Transverse colon (tissue), 4 donors: ENCODE measurements around the gene JAM3.

ENCODE experiments used
- EP300 ChIP-seq: sonication (generic); formaldehyde crosslinking; IDR thresholded peaks from one replicate; pipeline ENCODE4 v1.6.1; 2017; ENCODE audit warnings: antibody characterized with exemption, low read depth
- POLR2A ChIP-seq: fragments of 450-650 bp; IDR thresholded peaks from one replicate; pipeline ENCODE4 v1.6.1; 2016; ENCODE audit warnings: antibody characterized with exemption, mild to moderate bottlenecking, moderate library complexity
- POLR2AphosphoS5 ChIP-seq, 3 donors: sonication (generic); formaldehyde crosslinking; IDR thresholded peaks; one replicate each; pipeline ENCODE4 v1.6.1; 2016; ENCODE audit warnings: antibody characterized with exemption in 3 of 3
- TF ChIP-seq, protein P1 (sequence below), 5 experiments: fragments of 200-600 bp in 3 of 5; fragments of 450-650 bp in 2 of 5; sonication (generic) in 3 of 5; IDR thresholded peaks; 1 replicate in 2 of 5; 2 replicates in 3 of 5; pipeline ENCODE4 v1.5.1; 2016 to 2017; ENCODE audit warnings: antibody characterized with exemption in 5 of 5, inconsistent platforms in 3 of 5, mild to moderate bottlenecking in 2 of 5, moderate library complexity in 1 of 5

DNA sequence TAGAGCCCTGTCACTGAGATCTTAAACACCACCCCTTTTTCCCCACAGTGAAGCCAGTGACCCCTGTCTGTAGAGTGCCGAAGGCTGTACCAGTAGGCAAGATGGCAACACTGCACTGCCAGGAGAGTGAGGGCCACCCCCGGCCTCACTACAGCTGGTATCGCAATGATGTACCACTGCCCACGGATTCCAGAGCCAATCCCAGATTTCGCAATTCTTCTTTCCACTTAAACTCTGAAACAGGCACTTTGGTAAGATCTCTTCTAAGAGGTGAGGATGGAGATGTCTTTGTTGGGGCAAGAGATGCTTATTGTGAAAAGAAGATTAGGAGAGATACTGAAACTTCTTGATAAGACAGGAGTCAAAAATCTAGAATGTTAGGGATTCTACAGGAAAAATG is 75.9 kb downstream of the JAM3 start:
- TF ChIP-seq POLR2A (no peak), EP300 (no peak), POLR2AphosphoS5 (IDR thresholded peaks at IDR 0.05) (no peak)
- TF ChIP-seq, protein P1, sequence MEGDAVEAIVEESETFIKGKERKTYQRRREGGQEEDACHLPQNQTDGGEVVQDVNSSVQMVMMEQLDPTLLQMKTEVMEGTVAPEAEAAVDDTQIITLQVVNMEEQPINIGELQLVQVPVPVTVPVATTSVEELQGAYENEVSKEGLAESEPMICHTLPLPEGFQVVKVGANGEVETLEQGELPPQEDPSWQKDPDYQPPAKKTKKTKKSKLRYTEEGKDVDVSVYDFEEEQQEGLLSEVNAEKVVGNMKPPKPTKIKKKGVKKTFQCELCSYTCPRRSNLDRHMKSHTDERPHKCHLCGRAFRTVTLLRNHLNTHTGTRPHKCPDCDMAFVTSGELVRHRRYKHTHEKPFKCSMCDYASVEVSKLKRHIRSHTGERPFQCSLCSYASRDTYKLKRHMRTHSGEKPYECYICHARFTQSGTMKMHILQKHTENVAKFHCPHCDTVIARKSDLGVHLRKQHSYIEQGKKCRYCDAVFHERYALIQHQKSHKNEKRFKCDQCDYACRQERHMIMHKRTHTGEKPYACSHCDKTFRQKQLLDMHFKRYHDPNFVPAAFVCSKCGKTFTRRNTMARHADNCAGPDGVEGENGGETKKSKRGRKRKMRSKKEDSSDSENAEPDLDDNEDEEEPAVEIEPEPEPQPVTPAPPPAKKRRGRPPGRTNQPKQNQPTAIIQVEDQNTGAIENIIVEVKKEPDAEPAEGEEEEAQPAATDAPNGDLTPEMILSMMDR (IDR thresholded peaks at IDR 0.05), result no peak
